ENCODE results near the gene IGDCC3. TPM values are rescaled to one million over a fixed set of nuclear protein-coding genes. Genes with fewer than 3 reads are reported as not detected.

The IGDCC3 gene
- total RNA-seq, 1 donor from 2014 or later: not detected

GRCh38 chr15:65333148-65333820 is 44.5 kb downstream of the IGDCC3 start:
- Mint-ChIP-seq H3K9me3 (no peaks in the 10 kb centered on the region), H3K4me3 (no peak overlapping the region), H3K36me3 (ENCODE audit: low read depth) (no peaks in the 10 kb centered on the region), H3K27ac (no peak overlapping the region), H3K4me1 (no peaks in the 10 kb centered on the region), H3K27me3 (no peaks in the 10 kb centered on the region)
- intact Hi-C loops (cut with micrococcal nuclease): no loop called here
- no peak for DNase-seq

- H3K27me3 Mint-ChIP-seq: peaks cover 4% of the 10 kb centered on the region
- H3K36me3 Mint-ChIP-seq (ENCODE audit: low read depth): no peaks in the 10 kb centered on the region
- H3K4me3 Mint-ChIP-seq: no peak overlapping the region
- no peak for DNase-seq
- intact Hi-C loops (cut with micrococcal nuclease): no loop called here
- no peaks in the 10 kb centered on the region for H3K4me1 Mint-ChIP-seq
- H3K27ac Mint-ChIP-seq: no peak overlapping the region
- no peaks in the 10 kb centered on the region for H3K9me3 Mint-ChIP-seq
Measured at GRCh38 chr15:65332391-65333147, 45.2 kb downstream of the IGDCC3 start.

DNA sequence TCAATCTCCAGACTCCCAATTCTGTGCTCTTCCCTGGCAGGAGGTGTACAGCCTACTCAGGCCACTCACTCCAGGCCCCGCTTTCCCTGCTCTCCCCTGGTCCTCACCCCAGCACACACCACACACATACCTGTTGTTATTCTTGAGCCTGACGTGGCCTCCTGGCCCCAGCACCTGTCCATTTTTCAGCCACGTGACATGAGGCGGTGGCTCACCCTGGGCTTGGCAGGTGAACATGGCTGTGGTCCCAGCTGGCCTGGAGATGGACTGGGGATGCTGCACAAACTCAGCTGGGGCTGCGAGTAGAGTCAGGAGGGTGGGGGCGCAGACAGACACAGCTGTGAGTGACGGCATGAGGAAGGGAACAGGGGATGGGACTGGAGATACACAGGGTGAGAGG is 46.0 kb downstream of the IGDCC3 start:
- Mint-ChIP-seq H3K4me3 (no peak overlapping the region), H3K4me1 (no peaks in the 10 kb centered on the region), H3K36me3 (ENCODE audit: low read depth) (no peaks in the 10 kb centered on the region), H3K27ac (no peak overlapping the region), H3K27me3 (peaks cover 4% of the 10 kb centered on the region), H3K9me3 (no peaks in the 10 kb centered on the region)
- intact Hi-C loops (cut with micrococcal nuclease): no loop called here
- no peak for DNase-seq

DNA sequence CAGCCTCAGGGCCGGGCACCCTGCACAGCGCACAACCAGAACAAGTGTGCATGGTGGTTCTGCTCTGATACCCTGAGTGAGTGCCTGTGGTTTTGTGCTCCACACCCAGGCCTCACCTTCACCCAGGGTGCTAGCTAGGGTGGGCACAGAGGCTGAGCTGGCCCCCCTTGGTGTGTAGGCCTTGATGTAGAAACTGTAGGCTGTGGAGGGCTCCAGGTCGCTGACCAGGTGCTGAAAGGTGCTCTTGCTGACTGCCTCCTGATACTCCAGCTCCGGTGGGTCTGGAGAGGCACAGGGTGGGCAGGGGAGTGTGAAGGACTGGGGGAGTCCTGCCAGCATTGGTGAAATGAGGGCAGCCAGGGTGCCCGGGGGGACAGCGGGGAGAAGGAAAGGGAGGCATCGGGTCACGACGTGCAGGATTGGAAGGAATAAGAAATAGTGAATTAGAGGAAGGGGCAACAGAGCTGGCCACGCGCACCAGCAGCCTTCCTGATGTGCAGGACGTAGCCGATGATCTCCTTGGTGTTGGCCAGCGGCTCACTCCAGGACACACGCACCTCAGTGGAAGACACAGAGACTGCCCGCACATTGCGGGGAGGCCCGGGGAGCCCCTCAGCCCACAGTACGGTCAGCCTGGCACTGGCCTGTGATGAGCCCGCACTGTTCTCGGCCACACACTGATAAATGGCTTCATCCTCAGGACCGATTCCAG is 46.7 kb downstream of the IGDCC3 start:
- intact Hi-C loops (cut with micrococcal nuclease): no loop called here

DNA sequence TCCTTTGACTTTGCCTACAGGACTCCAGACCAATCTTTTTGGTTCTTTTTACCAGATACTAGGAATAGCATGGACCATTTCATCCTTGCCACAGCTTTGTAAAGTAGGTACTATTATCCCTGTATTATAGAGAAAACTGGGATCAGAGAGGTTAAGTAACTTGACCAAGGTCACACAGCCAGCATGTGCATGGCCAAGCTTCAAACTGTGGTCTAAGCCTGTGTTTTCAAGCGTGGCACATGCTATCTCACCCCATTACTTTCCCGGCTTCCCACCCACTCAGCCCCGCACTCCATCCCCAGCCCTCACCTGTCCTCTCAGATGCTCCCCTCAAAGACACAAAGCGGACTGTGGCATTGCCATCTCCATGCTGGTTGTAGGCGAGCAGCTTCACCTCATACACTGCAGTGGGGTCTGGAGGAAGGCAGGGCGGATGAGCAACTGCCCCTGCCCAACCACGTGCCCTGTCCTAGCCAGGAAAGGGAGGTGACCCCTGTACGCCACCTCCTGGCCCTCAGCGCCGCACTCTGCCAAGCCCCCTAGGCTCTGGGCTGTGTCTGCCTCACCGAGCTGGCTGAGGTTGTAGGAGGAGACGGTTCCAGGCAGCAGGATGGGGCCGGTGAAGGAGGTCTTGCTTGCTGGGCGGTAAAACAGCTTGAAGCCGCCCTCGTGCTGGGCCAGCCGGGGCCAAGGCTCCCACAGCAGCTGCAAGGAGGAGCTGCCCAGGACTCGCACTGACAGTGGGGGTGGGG is 47.6 kb downstream of the IGDCC3 start:
- no peak overlapping the region for H3K27ac Mint-ChIP-seq
- no peaks in the 10 kb centered on the region for H3K4me1 Mint-ChIP-seq
- no peak overlapping the region for H3K4me3 Mint-ChIP-seq
- no peaks in the 10 kb centered on the region for H3K9me3 Mint-ChIP-seq
- H3K36me3 Mint-ChIP-seq (ENCODE audit: low read depth): no peaks in the 10 kb centered on the region
- no peak for DNase-seq
- intact Hi-C loops (cut with micrococcal nuclease): no loop called here
- peaks cover 7% of the 10 kb centered on the region for H3K27me3 Mint-ChIP-seq

More for the DNA sequence above, 46.7 kb downstream of the IGDCC3 start:
- H3K27ac Mint-ChIP-seq: no peak overlapping the region
- H3K4me3 Mint-ChIP-seq: no peak overlapping the region
- peaks cover 4% of the 10 kb centered on the region for H3K27me3 Mint-ChIP-seq
- DNase-seq: no peak
- H3K9me3 Mint-ChIP-seq: no peaks in the 10 kb centered on the region
- no peaks in the 10 kb centered on the region for H3K4me1 Mint-ChIP-seq
- no peaks in the 10 kb centered on the region for H3K36me3 Mint-ChIP-seq (ENCODE audit: low read depth)

DNA sequence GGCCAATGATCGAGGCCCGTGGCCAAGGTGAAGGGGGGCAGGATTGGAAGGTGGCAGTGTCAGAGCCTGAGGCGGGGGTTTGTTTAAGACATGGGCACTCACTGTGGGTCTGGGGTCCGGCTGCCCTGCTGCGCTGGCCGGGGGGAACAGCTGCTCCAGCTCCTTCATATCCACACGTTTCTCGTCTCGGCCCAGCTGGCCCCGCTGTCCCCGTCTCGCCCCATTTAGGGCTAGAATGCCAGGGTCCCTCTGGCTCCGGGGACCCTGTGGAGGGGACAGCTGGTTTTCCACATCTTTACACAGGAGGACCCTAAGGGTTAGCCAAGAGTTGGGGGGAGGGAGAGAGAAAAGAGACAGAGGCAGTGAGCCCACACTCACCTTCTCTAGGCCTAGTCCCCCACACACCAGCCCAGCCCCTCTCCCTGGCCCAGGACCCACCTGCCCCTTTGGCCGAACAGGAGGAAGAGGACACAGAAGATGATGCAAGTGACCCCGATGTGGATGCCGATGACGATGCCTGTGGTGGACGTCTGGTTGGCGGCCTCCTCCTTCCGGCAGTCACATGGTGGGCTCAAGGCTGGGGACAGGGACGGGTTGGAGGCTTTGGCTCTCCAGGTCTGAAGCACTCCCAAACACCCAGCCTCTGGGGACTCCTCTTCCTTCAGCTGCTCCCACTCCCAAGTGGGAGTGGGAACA is 48.4 kb downstream of the IGDCC3 start:
- peaks cover 7% of the 10 kb centered on the region for H3K27me3 Mint-ChIP-seq
- DNase-seq: no peak
- H3K4me3 Mint-ChIP-seq: no peak overlapping the region

DNA sequence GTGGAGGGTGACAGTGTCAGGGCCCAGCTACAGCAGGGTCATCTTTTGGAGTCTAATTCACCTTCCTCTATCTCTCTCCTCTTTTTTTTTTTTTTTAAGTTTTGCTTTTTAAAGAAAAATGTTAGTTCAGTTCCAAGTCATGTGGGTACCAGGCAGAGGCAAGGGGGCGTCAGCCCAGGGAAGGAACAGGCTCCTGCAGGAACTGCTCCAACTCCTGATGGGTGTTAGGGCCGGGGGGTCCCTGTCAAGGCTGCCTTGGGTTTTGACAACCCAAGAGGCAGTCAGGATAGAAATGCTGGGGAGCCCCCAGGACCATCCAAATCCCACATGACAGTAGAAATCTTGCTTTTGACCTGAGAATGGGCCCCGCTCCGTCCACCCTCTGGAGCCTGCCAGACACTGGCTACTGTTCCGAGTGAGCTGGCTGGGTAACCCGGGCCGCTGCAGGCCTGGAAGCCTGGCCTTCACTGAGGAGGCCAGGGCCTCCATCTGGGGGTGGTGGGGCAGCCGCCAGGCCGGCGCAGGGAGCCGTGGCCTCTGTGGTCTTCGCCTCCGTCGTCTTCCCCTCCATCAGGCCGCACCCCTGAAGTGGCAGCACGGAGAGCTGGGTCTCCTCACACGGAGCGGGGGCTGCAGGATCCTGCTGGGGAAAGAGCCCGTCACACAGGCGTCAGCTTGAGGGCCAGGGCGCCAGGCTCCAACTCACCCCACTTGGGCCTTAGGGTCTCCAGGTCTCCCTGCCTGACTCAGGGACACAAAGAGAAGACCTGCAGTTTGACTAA is 49.1 kb downstream of the IGDCC3 start:
- H3K27ac Mint-ChIP-seq: no peak overlapping the region
- no peak overlapping the region for H3K4me3 Mint-ChIP-seq

More for the DNA sequence above, 48.4 kb downstream of the IGDCC3 start:
- H3K27ac Mint-ChIP-seq: no peak overlapping the region
- intact Hi-C loops (cut with micrococcal nuclease): no loop called here
- H3K4me1 Mint-ChIP-seq: no peaks in the 10 kb centered on the region
- H3K9me3 Mint-ChIP-seq: no peaks in the 10 kb centered on the region
- no peaks in the 10 kb centered on the region for H3K36me3 Mint-ChIP-seq (ENCODE audit: low read depth)

GRCh38 chr15:65327651-65328393 is 50.0 kb downstream of the IGDCC3 start:
- Mint-ChIP-seq H3K4me3 (no peak overlapping the region), H3K27ac (no peak overlapping the region), H3K36me3 (ENCODE audit: low read depth) (no peaks in the 10 kb centered on the region), H3K27me3 (peaks cover 9% of the 10 kb centered on the region), H3K9me3 (no peaks in the 10 kb centered on the region), H3K4me1 (no peaks in the 10 kb centered on the region)
- intact Hi-C loops (cut with micrococcal nuclease): no loop called here
- DNase-seq: no peak

More for the DNA sequence above, 49.1 kb downstream of the IGDCC3 start:
- intact Hi-C loops (cut with micrococcal nuclease): no loop called here
- H3K9me3 Mint-ChIP-seq: no peaks in the 10 kb centered on the region
- H3K4me1 Mint-ChIP-seq: no peaks in the 10 kb centered on the region
- no peak for DNase-seq
- H3K27me3 Mint-ChIP-seq: peaks cover 9% of the 10 kb centered on the region
- H3K36me3 Mint-ChIP-seq (ENCODE audit: low read depth): no peaks in the 10 kb centered on the region

DNA sequence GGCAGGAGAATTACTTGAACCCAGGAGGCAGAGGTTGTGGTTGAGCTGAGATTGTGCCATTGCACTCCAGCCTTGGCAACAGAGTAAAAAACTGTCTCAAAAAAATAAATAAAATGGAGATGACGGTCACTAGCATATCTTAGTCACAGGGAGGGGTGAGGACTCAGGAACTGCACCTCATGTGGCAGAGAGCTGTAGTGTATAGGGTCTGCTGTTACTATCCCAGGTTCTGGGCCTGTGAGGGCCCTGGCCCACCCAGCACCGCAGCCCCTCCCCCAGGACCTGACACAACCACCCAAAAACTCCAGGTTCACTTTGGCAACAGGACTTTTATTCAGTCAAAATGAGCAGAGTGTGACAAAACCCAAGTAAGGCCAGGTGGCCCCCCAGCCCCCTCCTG is 51.0 kb downstream of the IGDCC3 start:
- Mint-ChIP-seq H3K4me1 (no peaks in the 10 kb centered on the region), H3K4me3 (no peak overlapping the region), H3K9me3 (no peaks in the 10 kb centered on the region), H3K27me3 (peaks cover 11% of the 10 kb centered on the region), H3K36me3 (ENCODE audit: low read depth) (no peaks in the 10 kb centered on the region), H3K27ac (no peak overlapping the region)
- intact Hi-C loops (cut with micrococcal nuclease): no loop called here
- no peak for DNase-seq

- no peak for DNase-seq
- Mint-ChIP-seq H3K4me1 (no peaks in the 10 kb centered on the region), H3K27me3 (peaks cover 16% of the 10 kb centered on the region), H3K4me3 (no peak overlapping the region), H3K36me3 (ENCODE audit: low read depth) (no peaks in the 10 kb centered on the region), H3K27ac (no peak overlapping the region), H3K9me3 (no peaks in the 10 kb centered on the region)
- intact Hi-C loops (cut with micrococcal nuclease): no loop called here
Measured at GRCh38 chr15:65326117-65326526, 51.7 kb downstream of the IGDCC3 start.

DNA sequence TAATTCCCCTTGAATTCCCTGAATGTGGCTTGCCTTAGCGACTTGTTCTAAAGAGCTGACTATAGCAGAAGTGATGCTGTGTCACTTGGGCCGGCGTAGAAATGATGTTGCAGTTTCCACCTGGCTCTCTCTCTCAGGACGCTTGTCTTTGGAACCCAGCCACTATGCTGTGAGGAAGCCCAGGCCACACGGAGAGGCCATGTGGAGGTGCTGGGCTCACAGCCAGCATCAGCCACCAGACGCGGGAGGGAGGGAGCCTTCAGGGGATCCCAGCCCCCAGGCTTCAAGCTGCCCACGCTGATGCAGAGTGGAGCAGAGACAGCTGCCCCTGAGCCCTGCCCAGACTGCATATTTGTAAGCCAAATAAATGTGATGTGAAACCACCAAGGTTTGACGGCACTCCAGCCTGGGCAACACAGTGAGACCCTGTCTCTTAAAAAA is 54.7 kb downstream of the IGDCC3 start:
- Mint-ChIP-seq H3K36me3 (ENCODE audit: low read depth) (no peaks in the 10 kb centered on the region), H3K4me1 (no peaks in the 10 kb centered on the region), H3K27me3 (peaks cover 28% of the 10 kb centered on the region), H3K4me3 (no peak overlapping the region), H3K9me3 (no peaks in the 10 kb centered on the region), H3K27ac (no peak overlapping the region)
- DNase-seq: no peak
- intact Hi-C loops (cut with micrococcal nuclease): no loop called here

- Mint-ChIP-seq H3K27ac (no peak overlapping the region), H3K36me3 (ENCODE audit: low read depth) (no peaks in the 10 kb centered on the region), H3K4me1 (no peaks in the 10 kb centered on the region), H3K9me3 (no peaks in the 10 kb centered on the region), H3K27me3 (peaks cover 19% of the 10 kb centered on the region), H3K4me3 (no peak overlapping the region)
- intact Hi-C loops (cut with micrococcal nuclease): loop anchor here (1.0 to 5.0 kb wide), 2 partner anchors 66 to 83 kb away; no protein-coding TSS in a partner anchor
- peak; percentile 93 for DNase-seq
Measured at GRCh38 chr15:65318870-65319356, 58.9 kb downstream of the IGDCC3 start.

Data from activated CD4-positive, alpha-beta T cell treated with anti-CD3 and anti-CD28 coated beads, Interleukin-2, amount 10 ng/mL, durations not matched to agents 24 days and 14 days (primary cell).